CD4-positive, CD25-positive, alpha-beta regulatory T cell (primary cell): ENCODE measurements around the gene MTR. TPM values are rescaled to one million over a fixed set of nuclear protein-coding genes. Genes with fewer than 3 reads are reported as not detected.

Experiments used
- ATAC-seq, 2 donors: fragments of 150-1000 bp; cut with Tn5 transposase; one replicate each; pipeline ENCODE4 v1.10.0; 2021; ENCODE audit warnings: low read depth in 2 of 2, moderate number of reproducible peaks in 2 of 2, moderate library complexity in 1 of 2
- DNase-seq, 3 donors: peaks; one replicate each; pipeline versions ENCODE4 v3.0.0 to v3.0.0-alpha.2; 2012 to 2022; ENCODE audit warnings: mixed read lengths in 1 of 3
- H3K27ac ChIP-seq: one replicate; pipeline ENCODE4 v1.7.0; 2013; ENCODE audit warnings: mild to moderate bottlenecking, low read length; ENCODE audit not compliant: insufficient read depth, poor library complexity, severe bottlenecking
- H3K27me3 ChIP-seq: one replicate; pipeline ENCODE4 v1.7.0; 2013; ENCODE audit warnings: low read length; ENCODE audit not compliant: control insufficient read depth, insufficient read depth
- H3K36me3 ChIP-seq: one replicate; pipeline ENCODE4 v1.7.0; 2013; ENCODE audit warnings: mild to moderate bottlenecking, low read length, moderate library complexity; ENCODE audit not compliant: control insufficient read depth, insufficient read depth
- H3K4me1 ChIP-seq: 2 replicates; pipeline ENCODE4 v1.7.0; 2013; ENCODE audit warnings: mild to moderate bottlenecking, low read length; ENCODE audit not compliant: insufficient read depth, control insufficient read depth, poor library complexity, severe bottlenecking
- H3K4me3 ChIP-seq: one replicate; pipeline ENCODE4 v1.7.0; 2013; ENCODE audit warnings: low read depth, mild to moderate bottlenecking, low read length, moderate library complexity
- H3K9me3 ChIP-seq, 2 experiments: 1 replicate in 1 of 2; 2 replicates in 1 of 2; pipeline ENCODE4 v1.7.0; 2013; ENCODE audit warnings: low read length in 2 of 2, mild to moderate bottlenecking in 1 of 2, moderate library complexity in 1 of 2; ENCODE audit not compliant: control insufficient read depth in 2 of 2
- H3K27ac Mint-ChIP-seq, 3 donors: one replicate each; pipeline ENCODE4 v1.8.0; 2020 to 2022; ENCODE audit warnings: mild to moderate bottlenecking in 3 of 3, mixed read lengths in 3 of 3, moderate library complexity in 2 of 3
- H3K27me3 Mint-ChIP-seq: one replicate; pipeline ENCODE4 v1.8.0; 2022; ENCODE audit warnings: mild to moderate bottlenecking, mixed read lengths
- H3K36me3 Mint-ChIP-seq: one replicate; pipeline ENCODE4 v1.8.0; 2020; ENCODE audit warnings: mixed read lengths
- H3K4me1 Mint-ChIP-seq, 4 donors: one replicate each; pipeline ENCODE4 v1.8.0; 2020 to 2022; ENCODE audit warnings: mixed read lengths in 4 of 4, mild to moderate bottlenecking in 1 of 4
- H3K4me3 Mint-ChIP-seq, 4 donors: one replicate each; pipeline ENCODE4 v1.8.0; 2020 to 2022; ENCODE audit warnings: mild to moderate bottlenecking in 4 of 4, mixed read lengths in 4 of 4, moderate library complexity in 3 of 4
- H3K9me3 Mint-ChIP-seq, 7 donors: one replicate each; pipeline ENCODE4 v1.8.0; 2020 to 2022; ENCODE audit warnings: mixed read lengths in 7 of 7, mild to moderate bottlenecking in 3 of 7, moderate library complexity in 2 of 7
- polyA plus RNA-seq, 4 donors: library from polyadenylated mRNA; unstranded; fragments of 300-500 nt; fragmentation: Illumina TruSeq; gene quantifications; one replicate each; pipeline ENCODE4 v1.2.3, GENCODE V29; 2021
- total RNA-seq: library from RNA; stranded (reverse); gene quantifications from one replicate; pipeline ENCODE4 v1.2.3, GENCODE V29; 2022

The MTR gene
- total and polyA plus RNA-seq, 5 donors from 2014 or later = 12.6 to 44.5 (median 14.8) TPM

- Mint-ChIP-seq H3K4me3 (no peak overlapping the region), H3K27me3 (no peaks in the 10 kb centered on the region), H3K36me3 (peaks cover 54% of the 10 kb centered on the region), H3K4me1 (no peaks in the 10 kb centered on the region), H3K27ac (no peak overlapping the region), H3K9me3 (no peaks in the 10 kb centered on the region)
- Histone ChIP-seq H3K36me3 (peaks cover 48% of the 10 kb centered on the region), H3K4me1 (no peaks in the 10 kb centered on the region), H3K9me3 (no peaks in the 10 kb centered on the region), H3K27ac (no peak overlapping the region), H3K27me3 (no peaks in the 10 kb centered on the region), H3K4me3 (no peak overlapping the region)
- no peak for ATAC-seq
- DNase-seq = no peak
Measured at GRCh38 chr1:236880209-236880608, 85.1 kb downstream of the MTR start.

- no peak overlapping the region for H3K4me3 ChIP-seq
- no peaks in the 10 kb centered on the region for H3K27me3 ChIP-seq
- Mint-ChIP-seq H3K9me3 (no peaks in the 10 kb centered on the region), H3K36me3 (peaks cover 55% of the 10 kb centered on the region), H3K27me3 (no peaks in the 10 kb centered on the region), H3K4me1 (peaks cover 0 to 5% (median 0%) of the 10 kb centered on the region in 4 donors), H3K4me3 (no peak overlapping the region), H3K27ac (no peak overlapping the region)
- H3K4me1 ChIP-seq = no peaks in the 10 kb centered on the region
- H3K27ac ChIP-seq = no peak overlapping the region
- no peaks in the 10 kb centered on the region for H3K9me3 ChIP-seq
- H3K36me3 ChIP-seq = peaks cover 57% of the 10 kb centered on the region
- DNase-seq = no peak
- no peak for ATAC-seq
Measured at GRCh38 chr1:236882678-236883077, 87.6 kb downstream of the MTR start.

GRCh38 chr1:236886199-236886598 lies 91.1 kb downstream of the MTR start:
- H3K27me3 ChIP-seq = no peaks in the 10 kb centered on the region
- H3K27ac Mint-ChIP-seq = peak overlapping the region in 1 of 3 donors; percentile 12

GRCh38 chr1:236887081-236887480 lies 92.0 kb downstream of the MTR start:
- H3K27ac Mint-ChIP-seq = peak overlapping the region in 1 of 3 donors; percentile 12
- Histone ChIP-seq H3K4me1 (no peaks in the 10 kb centered on the region), H3K9me3 (no peaks in the 10 kb centered on the region), H3K27me3 (no peaks in the 10 kb centered on the region), H3K4me3 (no peak overlapping the region), H3K27ac (no peak overlapping the region), H3K36me3 (peaks cover 82% of the 10 kb centered on the region)
- H3K27me3 Mint-ChIP-seq = no peaks in the 10 kb centered on the region
- no peak for DNase-seq
- H3K9me3 Mint-ChIP-seq = no peaks in the 10 kb centered on the region
- peaks cover 71% of the 10 kb centered on the region for H3K36me3 Mint-ChIP-seq
- no peak for ATAC-seq
- H3K4me3 Mint-ChIP-seq = no peak overlapping the region
- peaks cover 0 to 5% (median under 1%) of the 10 kb centered on the region in 4 donors for H3K4me1 Mint-ChIP-seq

More at GRCh38 chr1:236886199-236886598, 91.1 kb downstream of the MTR start:
- Mint-ChIP-seq H3K9me3 (no peaks in the 10 kb centered on the region), H3K27me3 (no peaks in the 10 kb centered on the region), H3K4me1 (peaks cover 0 to 5% (median under 1%) of the 10 kb centered on the region in 4 donors), H3K4me3 (no peak overlapping the region), H3K36me3 (peaks cover 65% of the 10 kb centered on the region)
- no peaks in the 10 kb centered on the region for H3K9me3 ChIP-seq
- DNase-seq (no peak), ATAC-seq (no peak)
- no peak overlapping the region for H3K27ac ChIP-seq
- no peaks in the 10 kb centered on the region for H3K4me1 ChIP-seq
- H3K4me3 ChIP-seq = no peak overlapping the region
- peaks cover 81% of the 10 kb centered on the region for H3K36me3 ChIP-seq

GRCh38 chr1:236888126-236888525 lies 93.0 kb downstream of the MTR start:
- H3K27ac Mint-ChIP-seq = peak overlapping the region in 1 of 3 donors; percentile 75
- H3K4me1 Mint-ChIP-seq = peaks cover 0 to 5% (median under 1%) of the 10 kb centered on the region in 4 donors
- no peak for ATAC-seq
- H3K27me3 Mint-ChIP-seq = no peaks in the 10 kb centered on the region
- H3K4me3 Mint-ChIP-seq = no peak overlapping the region
- Histone ChIP-seq H3K4me1 (no peaks in the 10 kb centered on the region), H3K36me3 (peaks cover 87% of the 10 kb centered on the region), H3K27ac (no peak overlapping the region), H3K9me3 (no peaks in the 10 kb centered on the region), H3K4me3 (no peak overlapping the region), H3K27me3 (no peaks in the 10 kb centered on the region)
- no peaks in the 10 kb centered on the region for H3K9me3 Mint-ChIP-seq
- H3K36me3 Mint-ChIP-seq = peaks cover 76% of the 10 kb centered on the region
- no peak for DNase-seq

GRCh38 chr1:236888903-236889302 lies 93.8 kb downstream of the MTR start:
- ATAC-seq = no peak
- Mint-ChIP-seq H3K27ac (peak overlapping the region in 1 of 3 donors; percentile 46), H3K9me3 (no peaks in the 10 kb centered on the region), H3K36me3 (peaks cover 81% of the 10 kb centered on the region), H3K4me1 (peaks cover 0 to 5% (median under 1%) of the 10 kb centered on the region in 4 donors), H3K4me3 (no peak overlapping the region), H3K27me3 (no peaks in the 10 kb centered on the region)
- no peak overlapping the region for H3K4me3 ChIP-seq
- peaks cover 91% of the 10 kb centered on the region for H3K36me3 ChIP-seq
- no peak for DNase-seq
- H3K27ac ChIP-seq = no peak overlapping the region
- H3K9me3 ChIP-seq = no peaks in the 10 kb centered on the region
- no peaks in the 10 kb centered on the region for H3K4me1 ChIP-seq
- no peaks in the 10 kb centered on the region for H3K27me3 ChIP-seq

- Mint-ChIP-seq H3K27me3 (no peaks in the 10 kb centered on the region), H3K4me1 (peaks cover 0 to 5% (median under 1%) of the 10 kb centered on the region in 4 donors), H3K27ac (peak overlapping the region in 1 of 3 donors; percentile 4), H3K4me3 (no peak overlapping the region), H3K9me3 (no peaks in the 10 kb centered on the region), H3K36me3 (peaks cover 81% of the 10 kb centered on the region)
- ATAC-seq (no peak), DNase-seq (no peak)
- Histone ChIP-seq H3K4me3 (no peak overlapping the region), H3K36me3 (peaks cover 98% of the 10 kb centered on the region), H3K27ac (no peak overlapping the region), H3K27me3 (no peaks in the 10 kb centered on the region), H3K4me1 (no peaks in the 10 kb centered on the region), H3K9me3 (no peaks in the 10 kb centered on the region)
Measured at GRCh38 chr1:236890152-236891056, 95.3 kb downstream of the MTR start.
